Measurements from ENCODE around the gene ADCK1.

- TF ChIP-seq CTCF (conservative IDR thresholded peaks at IDR 0.05; ENCODE audit: low read length) (no peak), EZH2phosphoT487 (IDR thresholded peaks at IDR 0.05; ENCODE audit: borderline replicate concordance, low read depth, low read length) (no peak)
Measured at GRCh38 chr14:77912754-77913556, 113.0 kb downstream of the ADCK1 start.
